Erythroblast (primary cell): ENCODE measurements around the gene NOTUM.

Experiments
- DNase-seq, 2 experiments: peaks; one replicate each; lab custom pipeline; 2025; lab: John Stamatoyannopoulos, UW
- GATA1 ChIP-seq: IDR thresholded peaks from 2 replicates; pipeline ENCODE4 v1.6.1; 2011; ENCODE audit warnings: low read depth, mild to moderate bottlenecking, control low read depth, low read length, moderate library complexity
- POLR2A ChIP-seq: IDR thresholded peaks from 2 replicates; pipeline ENCODE4 v1.6.1; 2011; ENCODE audit warnings: mild to moderate bottlenecking, low read length

Gene NOTUM

GRCh38 chr17:81951785-81952684 lies 9.0 kb downstream of the NOTUM start:
- DNase-seq: no peak
- TF ChIP-seq GATA1: no peak
- no peak for TF ChIP-seq POLR2A

GRCh38 chr17:81950501-81950900 lies 10.5 kb downstream of the NOTUM start:
- DNase-seq: no peak
- TF ChIP-seq GATA1 (no peak), POLR2A (no peak)

- TF ChIP-seq POLR2A (no peak), GATA1 (no peak)
- no peak for DNase-seq
Observed at GRCh38 chr17:81948635-81949378, 12.2 kb downstream of the NOTUM start.

- no peak for DNase-seq
- TF ChIP-seq GATA1 (no peak), POLR2A (no peak)
Observed at GRCh38 chr17:81947189-81947588, 13.8 kb downstream of the NOTUM start, which contains the start of gene MYADML2. Gene MYADML2 (minus strand): TSS chr17:81947233. CDS start chr17:81941741, 5,492 bp downstream.

GRCh38 chr17:81944858-81945257 lies 16.1 kb downstream of the NOTUM start:
- DNase-seq: no peak
- no peak for TF ChIP-seq GATA1
- TF ChIP-seq POLR2A: no peak

GRCh38 chr17:81942167-81942553 lies 18.8 kb downstream of the NOTUM start:
- no peak for DNase-seq
- TF ChIP-seq POLR2A: no peak

- DNase-seq: no peak
- no peak for TF ChIP-seq POLR2A
- no peak for TF ChIP-seq GATA1
Observed at GRCh38 chr17:81941484-81942166, 19.4 kb downstream of the NOTUM start.

GRCh38 chr17:81940538-81941483 lies 20.2 kb downstream of the NOTUM start:
- DNase-seq: no peak
- TF ChIP-seq POLR2A (no peak), GATA1 (no peak)

GRCh38 chr17:81939881-81940385 lies 21.1 kb downstream of the NOTUM start:
- TF ChIP-seq POLR2A (no peak), GATA1 (no peak)
- no peak for DNase-seq

GRCh38 chr17:81939218-81939617 lies 21.8 kb downstream of the NOTUM start:
- no peak for DNase-seq
- TF ChIP-seq POLR2A (no peak), GATA1 (no peak)

- DNase-seq: no peak
- TF ChIP-seq POLR2A (no peak), GATA1 (no peak)
Observed at GRCh38 chr17:81935709-81936084, 25.3 kb downstream of the NOTUM start.

GRCh38 chr17:81934850-81935708 lies 25.9 kb downstream of the NOTUM start:
- TF ChIP-seq POLR2A: no peak
- no peak for TF ChIP-seq GATA1
- DNase-seq: no peak
